GM21786 (cell line): ENCODE data around the gene SVEP1.
"Not testable (repeated sequence)": the region's sequence is repeated elsewhere in the genome, so short reads cannot be mapped to it uniquely, and the experiment has no call there.

Experiments
- ATAC-seq: cut with Tn5 transposase; IDR thresholded peaks from one replicate; pipeline ENCODE4 v1.9.1; 2021; ENCODE audit not compliant: unreplicated experiment

Gene SVEP1

DNA sequence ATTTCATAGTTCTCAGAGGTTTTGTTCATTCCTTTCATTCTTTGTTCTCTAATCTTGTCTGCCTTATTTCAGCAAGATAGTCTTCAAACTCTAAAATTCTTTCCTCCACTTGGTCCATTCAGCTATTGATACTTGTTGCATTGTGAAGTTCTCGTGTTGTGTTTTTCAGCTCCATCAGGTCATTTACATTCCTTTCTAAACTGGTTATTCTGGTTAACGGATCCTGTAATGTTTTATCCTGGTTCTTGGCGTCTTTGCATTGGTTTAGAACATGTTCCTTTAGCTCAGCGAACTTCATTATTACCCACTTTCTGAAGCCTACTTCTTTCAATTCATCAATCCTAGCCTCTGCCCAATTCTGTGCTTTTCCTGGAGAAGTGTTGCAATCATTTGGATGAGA lies 196.8 kb downstream of the SVEP1 start:
- ATAC-seq: no peak

DNA sequence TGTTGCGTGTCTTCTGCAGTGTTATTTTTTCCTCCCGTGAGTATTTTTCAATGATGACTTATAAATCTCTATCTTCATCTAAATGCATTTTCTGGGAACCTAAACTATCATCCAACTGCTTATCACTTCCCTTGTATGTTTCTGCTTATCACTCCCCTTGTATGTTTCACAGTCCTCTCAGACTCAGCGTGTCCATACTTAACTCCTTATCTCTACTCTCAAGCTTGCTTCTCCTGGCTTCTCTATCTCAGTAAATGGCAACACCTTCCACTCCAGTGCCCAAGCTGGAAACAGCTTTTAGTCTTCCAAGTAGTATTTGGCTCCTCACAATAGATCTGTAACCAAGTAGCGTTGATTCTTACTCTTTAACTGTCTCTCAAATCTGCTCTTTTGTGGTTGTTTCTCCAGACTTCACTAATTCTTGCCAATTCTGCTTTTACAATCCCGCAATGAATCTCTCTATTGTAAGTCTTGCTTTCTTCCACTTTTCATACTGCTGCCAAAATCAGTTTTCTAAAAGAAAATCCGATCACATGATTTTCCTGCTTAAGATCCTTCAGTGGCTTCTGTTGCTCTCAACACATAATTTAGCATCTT lies 208.0 kb downstream of the SVEP1 start:
- ATAC-seq: no peak

DNA sequence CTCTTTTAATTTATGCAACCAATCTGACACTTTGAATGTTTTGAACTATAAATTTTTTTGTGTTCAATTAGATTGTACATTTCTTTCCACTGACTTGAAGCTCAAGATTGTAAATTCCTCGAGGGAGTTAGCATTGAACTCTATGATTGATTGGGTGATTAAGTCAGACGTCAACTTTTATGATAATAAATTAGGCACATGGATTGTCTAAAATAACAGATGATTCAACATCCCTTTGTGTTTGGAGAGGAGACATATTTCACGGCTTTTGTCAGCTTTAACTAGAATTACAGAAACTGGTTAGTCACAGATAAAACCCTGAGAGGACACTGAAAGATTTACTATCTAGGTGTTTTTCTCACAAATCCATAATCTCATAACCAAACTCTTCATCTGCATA lies 209.2 kb downstream of the SVEP1 start:
- no peak for ATAC-seq

DNA sequence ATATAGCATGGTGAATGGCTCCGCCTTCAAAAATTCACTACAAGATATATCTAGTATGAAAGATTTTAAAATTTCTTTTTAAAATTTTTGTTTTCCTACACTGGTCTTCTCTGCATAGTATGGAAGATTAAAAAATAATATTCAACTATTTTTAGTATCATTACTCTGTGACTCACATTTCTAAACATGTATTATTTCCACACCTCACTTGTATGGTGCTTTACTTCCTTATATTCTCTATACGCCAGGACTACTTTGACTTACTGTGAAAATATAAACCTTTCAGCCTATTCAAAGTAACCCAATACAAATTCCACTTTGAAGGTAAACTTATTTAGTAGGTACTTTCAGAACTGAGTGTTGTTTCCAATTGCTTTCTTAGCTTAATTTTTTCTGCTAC lies 215.1 kb downstream of the SVEP1 start:
- ATAC-seq: no peak

DNA sequence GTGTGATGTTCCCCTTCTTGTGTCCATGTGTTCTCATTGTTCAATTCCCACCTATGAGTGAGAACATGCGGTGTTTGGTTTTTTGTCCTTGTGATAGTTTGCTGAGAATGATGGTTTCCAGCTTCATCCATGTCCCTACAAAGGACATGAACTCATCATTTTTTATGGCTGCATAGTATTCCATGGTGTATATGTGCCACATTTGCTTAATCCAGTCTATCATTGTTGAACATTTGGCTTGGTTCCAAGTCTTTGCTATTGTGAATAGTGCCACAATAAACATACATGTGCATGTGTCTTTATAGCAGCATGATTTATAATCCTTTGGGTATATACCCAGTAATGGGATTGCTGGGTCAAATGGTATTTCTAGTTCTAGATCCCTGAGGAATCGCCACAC lies 220.5 kb downstream of the SVEP1 start:
- not testable (repeated sequence) for ATAC-seq

DNA sequence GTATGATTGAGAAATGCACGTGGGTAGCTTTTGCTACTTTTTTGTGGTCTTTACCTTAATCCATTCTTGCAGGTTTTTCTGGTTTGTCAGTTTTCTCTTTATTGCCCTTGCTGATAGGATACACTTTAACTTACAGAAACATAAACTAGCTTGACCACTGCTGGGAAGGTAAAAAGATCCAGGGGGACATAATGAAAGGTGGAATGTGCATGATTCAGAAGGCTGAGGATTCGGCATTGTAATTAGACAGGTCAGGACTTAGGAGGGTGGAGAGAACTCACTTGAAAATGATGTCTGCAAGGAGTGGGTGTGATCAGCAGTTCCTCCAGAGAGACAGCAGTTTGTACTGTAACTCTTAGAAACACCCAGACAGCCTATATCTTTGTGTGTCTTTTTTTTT lies 222.0 kb downstream of the SVEP1 start:
- ATAC-seq: no peak

DNA sequence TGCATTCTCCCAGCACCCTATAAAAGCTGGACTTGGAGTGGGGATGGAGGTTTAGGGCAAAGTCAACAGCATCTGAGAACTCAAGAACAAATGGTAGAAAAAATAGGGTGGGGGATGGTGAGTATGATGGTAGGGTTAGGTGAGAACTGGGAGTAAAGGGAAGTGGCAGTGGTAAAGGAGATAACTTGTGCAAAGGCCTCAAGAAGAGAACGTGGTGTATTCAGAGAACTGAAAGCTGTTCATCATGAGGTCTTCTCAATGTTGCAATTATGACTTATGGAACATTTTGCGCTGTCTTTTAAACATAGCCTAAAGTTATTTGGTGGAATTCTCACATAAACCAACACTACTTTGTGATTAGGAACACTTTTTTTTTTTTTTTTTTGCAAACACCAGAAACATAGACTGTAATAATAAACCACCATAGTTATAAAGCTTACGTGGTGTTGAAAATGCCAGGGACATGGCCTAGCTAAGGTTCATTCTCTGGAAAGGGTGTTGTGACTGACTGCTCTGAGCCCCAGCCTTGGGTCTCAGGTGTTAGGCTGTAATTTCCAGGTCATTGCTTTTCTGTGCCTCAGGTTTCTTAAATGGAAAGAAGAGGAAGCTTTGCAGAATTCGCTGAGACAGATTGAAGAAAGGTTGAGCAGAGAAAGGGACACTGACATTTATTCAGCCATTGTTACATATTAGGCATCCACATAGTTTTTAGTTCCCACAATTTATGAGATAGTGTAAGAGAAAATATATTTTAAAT lies 222.7 kb downstream of the SVEP1 start:
- no peak for ATAC-seq

DNA sequence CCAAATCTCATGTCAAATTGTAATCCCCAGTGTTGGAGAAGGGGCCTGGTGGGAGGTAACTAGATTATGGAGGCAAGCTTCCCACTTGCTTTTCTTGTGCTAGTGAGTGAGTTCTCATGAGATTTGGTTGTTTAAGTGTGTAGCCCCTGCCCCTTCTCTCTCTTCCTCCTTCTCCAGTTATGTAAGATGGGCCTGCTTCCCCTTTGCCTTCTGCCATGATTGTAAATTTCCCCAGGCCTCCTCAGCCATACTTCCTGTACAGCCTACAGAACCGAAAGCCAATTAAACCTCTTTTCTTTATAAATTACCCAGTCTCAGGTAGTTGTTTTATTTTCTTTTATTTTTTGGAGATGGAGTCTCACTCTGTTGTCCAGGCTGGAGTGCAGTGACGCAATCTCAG lies 223.6 kb downstream of the SVEP1 start:
- no peak for ATAC-seq

DNA sequence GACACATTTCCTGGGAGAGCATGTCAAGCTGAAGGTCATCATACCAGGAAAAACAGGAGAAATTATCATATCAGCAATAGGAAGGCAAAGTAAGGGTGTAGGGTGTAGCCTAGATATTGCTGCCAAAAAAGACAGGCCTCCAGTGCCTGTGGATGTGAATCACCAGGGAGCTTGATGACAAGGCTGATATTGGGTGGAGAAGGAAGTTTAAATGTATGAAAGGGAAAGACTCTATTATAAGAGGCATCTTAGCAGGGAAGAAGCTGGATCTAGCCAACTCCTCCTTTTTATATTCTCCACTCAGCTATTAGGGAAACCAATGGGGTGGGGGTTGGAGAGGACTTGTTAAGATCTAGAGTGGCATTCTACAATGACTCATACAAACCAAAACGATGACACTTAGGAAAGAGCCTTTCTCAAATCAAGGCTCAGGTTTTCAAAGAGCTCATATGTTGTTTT lies 228.5 kb downstream of the SVEP1 start:
- no peak for ATAC-seq

DNA sequence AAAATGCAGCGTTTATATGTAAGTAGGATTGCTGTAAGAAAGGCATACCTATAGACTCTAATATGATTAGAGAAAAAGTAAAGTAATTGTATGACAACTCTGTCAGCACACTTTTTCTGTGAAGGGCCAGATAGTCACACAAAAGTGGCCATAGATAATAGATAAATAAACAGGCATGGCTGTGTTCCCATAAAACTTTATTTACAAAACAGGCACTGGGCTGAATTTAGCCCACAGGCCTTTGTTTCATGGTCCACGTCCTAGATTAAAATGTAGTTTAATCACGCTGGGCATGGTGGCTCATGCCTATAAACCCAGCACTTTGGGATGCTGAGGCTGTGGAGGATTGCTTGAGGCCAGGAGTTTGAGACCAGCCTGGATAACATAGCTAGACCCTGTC lies 233.2 kb downstream of the SVEP1 start:
- ATAC-seq: no peak

DNA sequence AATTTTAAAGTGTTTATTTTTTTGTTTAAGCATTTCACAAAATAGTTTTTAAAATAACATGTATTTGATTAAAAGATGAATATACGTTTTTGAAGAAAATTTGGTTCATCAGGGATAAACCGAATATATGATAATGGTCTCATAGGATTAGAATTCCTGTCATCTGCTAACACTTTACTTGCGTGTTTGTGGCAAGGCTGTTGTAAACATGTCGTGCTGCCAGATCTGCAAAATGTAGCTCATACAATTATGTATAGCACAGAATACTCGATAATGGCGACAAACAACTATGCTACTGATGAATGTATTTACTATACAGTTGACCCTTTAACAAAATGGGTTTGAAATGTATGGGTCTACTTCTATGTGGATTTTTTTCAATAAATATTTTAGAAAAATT lies 234.7 kb downstream of the SVEP1 start:
- ATAC-seq: no peak

DNA sequence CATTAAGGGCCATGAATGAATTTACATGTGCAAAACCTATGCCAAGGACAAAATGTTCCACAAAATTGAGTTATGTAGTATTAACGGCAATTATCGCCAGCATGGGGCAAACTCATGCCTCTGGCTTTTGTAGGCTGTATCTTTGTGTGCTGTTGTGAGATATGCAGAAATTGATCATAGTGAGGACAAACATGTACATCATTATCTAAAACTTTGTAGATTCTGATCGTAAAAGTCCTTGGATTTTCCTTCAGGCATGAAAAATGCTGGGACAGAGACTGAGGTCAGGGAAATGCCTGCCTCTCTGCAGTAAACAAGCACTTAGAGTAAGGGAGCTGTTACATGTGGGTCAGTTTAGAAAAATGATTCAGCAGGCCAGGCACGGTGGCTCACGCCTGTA lies 236.0 kb downstream of the SVEP1 start:
- no peak for ATAC-seq

DNA sequence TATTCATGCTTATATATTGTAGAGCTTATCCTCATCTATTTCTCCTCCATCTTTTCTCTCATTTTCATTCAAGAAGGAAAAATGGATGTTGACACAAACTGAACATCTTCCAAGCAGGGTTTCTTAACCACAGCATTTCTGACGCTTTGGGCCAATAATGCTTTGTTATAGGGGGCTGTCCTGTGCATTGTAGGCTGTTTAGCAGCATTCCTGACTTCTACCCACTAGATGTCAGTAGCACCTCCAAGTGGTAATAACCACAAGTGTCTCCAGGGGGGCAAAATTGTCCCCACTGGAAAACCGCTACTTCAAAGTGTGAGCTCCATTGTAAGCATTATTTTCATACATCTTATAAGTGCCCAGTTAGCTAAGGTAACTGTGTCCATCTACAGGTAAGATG lies 239.2 kb downstream of the SVEP1 start:
- no peak for ATAC-seq

DNA sequence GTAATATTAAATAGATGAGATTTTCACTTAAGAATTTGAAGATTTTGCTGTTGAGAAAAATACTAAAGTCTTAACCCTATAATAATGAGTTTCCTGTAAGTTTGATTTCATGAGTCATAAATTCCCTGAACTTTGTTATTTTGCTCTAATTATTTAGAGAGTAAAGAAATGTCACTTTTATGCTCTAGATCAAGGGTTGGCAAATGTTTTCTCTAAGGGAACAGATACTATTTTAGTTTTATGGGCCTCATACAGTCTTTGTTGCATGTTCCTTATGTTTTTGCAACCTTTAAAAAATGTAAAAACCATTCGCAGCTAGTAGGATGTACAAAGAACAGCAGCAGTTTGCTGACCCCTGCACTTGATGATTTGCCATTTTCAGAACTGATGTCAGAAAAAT lies 241.4 kb downstream of the SVEP1 start:
- no peak for ATAC-seq

DNA sequence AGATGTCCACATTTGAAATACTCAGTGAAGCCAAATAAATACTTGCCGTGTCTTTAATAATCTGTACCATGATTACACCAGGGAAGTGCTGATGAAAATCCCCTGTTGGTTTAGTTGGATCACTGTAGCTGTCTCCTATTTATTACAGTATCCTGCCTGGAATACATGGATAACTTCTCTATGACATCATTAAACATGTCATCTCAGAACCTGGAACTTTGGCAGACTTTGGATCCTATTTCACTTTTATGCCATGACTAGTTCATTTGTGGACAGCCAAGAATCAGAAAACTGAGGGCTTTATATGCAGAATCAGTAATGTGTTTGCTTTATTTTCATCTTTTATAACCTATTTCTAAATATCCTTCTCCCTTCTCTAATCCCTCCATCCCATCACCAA lies 241.8 kb downstream of the SVEP1 start, which contains the start of gene TXNDC8:
Gene TXNDC8, minus strand, starts transcription at position 137 of the 400 bp plus-strand sequence.
- no peak for ATAC-seq

DNA sequence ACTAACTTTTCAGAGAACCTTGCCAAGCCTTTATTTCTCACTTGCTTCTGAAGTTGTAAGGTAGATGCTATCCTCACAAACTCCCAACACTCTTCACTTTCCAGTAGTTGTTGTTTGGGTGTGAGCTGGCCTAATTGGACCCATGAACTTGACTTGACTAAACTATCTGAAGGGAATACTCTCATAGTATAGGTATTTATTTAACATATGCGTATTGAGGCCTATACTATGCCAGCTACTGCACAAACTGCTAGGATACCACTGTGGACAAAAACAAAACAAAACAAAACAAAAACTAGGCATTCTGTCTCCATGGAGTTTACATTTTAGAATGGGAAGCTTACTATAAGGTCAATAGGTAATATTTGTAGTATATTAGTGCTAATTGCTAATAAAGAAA lies 243.2 kb downstream of the SVEP1 start:
- ATAC-seq: no peak

DNA sequence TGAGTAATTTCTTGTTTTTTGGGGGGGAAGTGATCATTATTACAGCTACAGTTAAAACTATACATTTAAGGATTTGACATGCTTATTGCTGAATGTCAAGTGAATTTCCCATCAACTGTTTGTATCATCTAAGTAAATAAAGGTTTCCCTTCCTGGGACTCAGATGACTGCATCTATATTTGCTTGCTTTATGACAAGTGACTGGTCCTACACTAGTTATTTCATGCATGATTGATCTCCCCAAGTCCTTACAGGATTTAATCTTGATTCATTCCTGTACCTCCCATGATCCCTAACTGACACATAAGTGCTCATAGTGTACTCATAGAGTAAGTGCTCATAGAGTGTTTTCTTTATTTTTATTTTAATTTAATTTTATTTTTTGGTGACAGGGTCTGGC lies 244.7 kb downstream of the SVEP1 start:
- no peak for ATAC-seq

DNA sequence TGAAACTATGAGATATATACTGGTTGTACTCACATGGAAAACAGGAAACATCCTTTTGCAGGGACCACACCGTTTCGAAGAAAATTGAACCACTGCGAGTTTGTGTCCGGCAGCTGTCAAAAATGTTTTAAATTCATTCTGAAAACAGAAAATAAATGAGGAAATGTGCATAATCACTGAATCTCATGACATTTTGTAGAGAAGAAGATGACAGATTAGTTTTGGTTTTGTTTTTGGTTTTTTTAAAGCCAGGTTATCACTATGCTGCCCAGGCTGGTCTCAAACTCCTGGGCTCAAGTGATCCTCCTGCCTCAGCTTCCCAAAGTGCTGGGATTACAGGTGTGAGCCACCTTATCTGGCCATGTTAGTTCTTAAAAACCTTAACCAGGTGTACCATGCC lies 245.4 kb downstream of the SVEP1 start:
- ATAC-seq: peak; percentile 85

DNA sequence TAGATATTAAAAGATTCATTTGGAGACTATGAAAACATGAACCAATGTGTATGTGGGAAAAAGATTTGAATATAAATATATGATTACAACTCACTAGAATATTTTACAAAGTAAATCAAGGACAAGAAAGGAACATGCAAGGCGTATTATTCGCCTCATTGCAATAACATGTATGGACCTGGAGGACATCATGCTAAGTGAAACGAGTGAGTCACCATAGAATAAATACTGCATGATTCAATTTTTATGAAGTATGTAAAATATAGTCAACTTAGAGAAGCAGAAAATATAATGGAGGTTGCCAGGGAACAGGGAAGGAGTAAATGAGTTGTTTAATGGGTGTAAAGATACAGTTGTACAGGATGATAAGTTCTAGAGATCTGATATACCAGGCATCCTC lies 246.8 kb downstream of the SVEP1 start:
- ATAC-seq: no peak

DNA sequence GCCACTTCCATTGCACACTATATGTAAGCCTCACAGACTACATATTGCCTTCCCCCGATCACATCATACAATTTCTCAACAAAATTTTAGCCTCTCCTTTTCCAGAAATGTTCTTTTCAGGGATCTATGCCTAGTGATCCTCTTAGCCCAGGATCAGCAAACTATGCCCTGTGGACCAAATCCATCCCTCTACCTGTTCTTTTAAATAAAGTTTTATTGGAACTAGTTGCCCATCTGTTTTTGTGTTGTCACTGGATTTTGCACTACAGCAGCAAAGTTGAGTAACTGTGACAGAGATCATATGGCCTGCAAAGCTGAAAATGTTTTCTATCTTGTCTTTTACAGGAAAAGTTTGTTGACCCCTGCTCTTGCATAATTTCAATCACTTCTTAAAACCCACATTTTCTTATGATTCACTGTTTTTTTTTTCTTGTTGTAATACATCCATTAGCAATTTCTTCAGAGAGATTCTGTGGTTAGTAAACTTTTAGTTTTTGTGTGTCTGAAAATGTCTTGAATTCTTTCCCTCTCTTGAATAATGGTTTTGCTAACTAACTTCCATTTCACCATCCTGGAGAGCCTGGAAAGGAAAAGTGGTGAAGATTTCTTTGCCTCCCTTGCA lies 248.9 kb downstream of the SVEP1 start:
- ATAC-seq: no peak

DNA sequence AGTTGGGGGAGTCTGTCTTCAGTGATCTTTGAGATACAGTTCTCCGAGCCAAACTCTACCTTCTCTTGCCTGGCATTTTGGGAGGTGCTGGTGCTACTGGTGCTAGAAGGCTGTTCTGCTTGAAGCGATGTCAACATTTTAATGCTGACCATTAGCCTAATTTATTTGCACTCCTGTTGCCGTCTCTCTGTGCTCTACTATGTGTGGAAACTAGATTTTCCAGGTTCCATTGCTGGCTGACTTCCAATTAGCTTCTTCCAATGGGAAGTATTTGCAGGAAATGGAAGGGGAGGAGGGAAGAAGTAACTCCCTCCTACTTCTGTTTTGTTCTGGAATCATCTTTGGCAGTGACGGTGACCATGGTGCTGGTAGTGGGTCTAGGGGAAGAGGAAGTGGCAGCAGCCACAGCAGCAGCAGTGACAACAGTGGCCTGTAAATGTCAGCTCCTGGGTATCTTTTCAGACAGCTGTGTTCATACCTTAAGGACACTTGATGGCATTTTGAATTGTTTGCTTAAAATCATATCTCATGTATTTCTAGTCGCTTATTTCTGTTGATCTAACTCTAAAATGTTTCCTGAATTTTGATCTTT lies 249.8 kb downstream of the SVEP1 start:
- ATAC-seq: no peak

DNA sequence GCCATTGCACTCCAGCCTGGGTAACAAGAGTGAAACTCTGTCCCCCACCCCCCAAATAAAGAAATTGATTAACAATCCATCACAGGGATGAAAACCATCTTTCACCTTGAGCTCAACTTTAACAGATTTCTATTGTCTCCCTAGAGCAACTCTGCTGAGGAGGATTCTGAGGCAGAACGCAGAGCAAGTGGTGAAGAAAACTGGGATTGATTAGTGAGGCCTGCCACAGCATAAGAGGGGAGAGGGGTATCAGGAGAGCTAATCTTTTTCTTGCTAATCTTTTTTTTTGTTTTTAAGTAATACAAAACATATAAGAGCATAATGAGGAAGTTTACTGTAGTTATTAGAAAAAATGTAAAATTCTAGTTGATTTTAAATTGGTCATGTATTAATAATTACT lies 250.8 kb downstream of the SVEP1 start:
- no peak for ATAC-seq
